WTC11 (cell line): ENCODE data around the gene ILF3. TPM values are rescaled to one million over a fixed set of nuclear protein-coding genes. Genes with fewer than 3 reads are reported as not detected.

ENCODE experiments used
- ATAC-seq: fragments of 200-7000 bp; cut with Tn5 transposase; 2 replicates; pipeline ENCODE4 v1.10.0; 2021; ENCODE audit warnings: mild to moderate bottlenecking, moderate library complexity
- CTCF ChIA-PET: fragments of 300-600 bp; sonication (Branson Sonifier 250); formaldehyde crosslinking; loops from one replicate; lab custom pipeline; 2021; ENCODE audit warnings: antibody characterized with exemption; lab: Charles Lee
- POLR2A ChIA-PET: fragments of 350-600 bp; sonication (Branson Sonifier 250); formaldehyde crosslinking; loops from one replicate; lab custom pipeline; 2021; ENCODE audit warnings: antibody characterized with exemption; lab: Charles Lee
- DNase-seq: peaks from one replicate; pipeline ENCODE4 v3.0.0; 2021; ENCODE audit warnings: low spot score
- H3K27ac Mint-ChIP-seq: 2 replicates; pipeline ENCODE4 v1.8.0; 2021; ENCODE audit warnings: mixed read lengths
- H3K27me3 Mint-ChIP-seq: 2 replicates; pipeline ENCODE4 v1.8.0; 2021; ENCODE audit warnings: low read depth, mild to moderate bottlenecking, moderate library complexity, mixed read lengths
- H3K36me3 Mint-ChIP-seq: 2 replicates; pipeline ENCODE4 v1.8.0; 2021; ENCODE audit warnings: mixed read lengths
- H3K4me1 Mint-ChIP-seq: 2 replicates; pipeline ENCODE4 v1.8.0; 2022; ENCODE audit warnings: mixed read lengths
- H3K4me3 Mint-ChIP-seq: 2 replicates; pipeline ENCODE4 v1.8.0; 2021; ENCODE audit warnings: mild to moderate bottlenecking, moderate library complexity, mixed read lengths
- H3K9me3 Mint-ChIP-seq: 2 replicates; pipeline ENCODE4 v1.8.0; 2021; ENCODE audit warnings: mixed read lengths
- ARID4B ChIP-seq: sonication (generic); formaldehyde crosslinking; IDR thresholded peaks from 2 replicates; pipeline ENCODE4 v1.8.0; 2023; ENCODE audit warnings: missing genetic modification reagents, mild to moderate bottlenecking, borderline replicate concordance
- FOXK1 ChIP-seq: sonication (generic); formaldehyde crosslinking; IDR thresholded peaks from 2 replicates; pipeline ENCODE4 v1.8.0; 2022; ENCODE audit warnings: mild to moderate bottlenecking, moderate library complexity, missing genetic modification reagents
- JAZF1 ChIP-seq: fragments of 250-450 bp; sonication (Bioruptor Pico); IDR thresholded peaks from 2 replicates; pipeline ENCODE4 v1.9.0; 2021; ENCODE audit warnings: moderate library complexity, mild to moderate bottlenecking, inconsistent platforms
- NFE2L1 ChIP-seq: sonication (generic); formaldehyde crosslinking; IDR thresholded peaks from 2 replicates; pipeline ENCODE4 v1.8.1; 2023; ENCODE audit warnings: missing genetic modification reagents
- NR3C1 ChIP-seq: sonication (generic); formaldehyde crosslinking; conservative IDR thresholded peaks from 2 replicates; pipeline ENCODE4 v1.8.1; 2023; ENCODE audit warnings: low read depth, mild to moderate bottlenecking, missing genetic modification reagents
- PRDM15 ChIP-seq: sonication (generic); formaldehyde crosslinking; IDR thresholded peaks from 2 replicates; pipeline ENCODE4 v1.8.0; 2022; ENCODE audit warnings: missing genetic modification reagents
- RELA ChIP-seq: sonication (generic); formaldehyde crosslinking; IDR thresholded peaks from 2 replicates; pipeline ENCODE4 v1.8.1; 2022; ENCODE audit warnings: missing genetic modification reagents, mild to moderate bottlenecking, borderline replicate concordance
- SOX15 ChIP-seq: fragments of 250-450 bp; sonication (Bioruptor Pico); IDR thresholded peaks from 2 replicates; pipeline ENCODE4 v1.9.0; 2021; ENCODE audit warnings: mild to moderate bottlenecking
- TEAD1 ChIP-seq: sonication (generic); formaldehyde crosslinking; IDR thresholded peaks from 2 replicates; pipeline ENCODE4 v1.8.0; 2022; ENCODE audit warnings: mild to moderate bottlenecking, missing genetic modification reagents
- ZNF138 ChIP-seq: sonication (generic); formaldehyde crosslinking; conservative IDR thresholded peaks from 2 replicates; pipeline ENCODE4 v1.8.1; 2022; ENCODE audit warnings: mild to moderate bottlenecking, moderate library complexity, missing genetic modification reagents
- ZNF532 ChIP-seq: fragments of 250-450 bp; sonication (Bioruptor Pico); IDR thresholded peaks from 2 replicates; pipeline ENCODE4 v1.9.0; 2021; ENCODE audit warnings: mild to moderate bottlenecking, borderline replicate concordance
- total RNA-seq: library from RNA; stranded (reverse); gene quantifications from 3 replicates; pipeline ENCODE4 v1.2.3, GENCODE V29; 2021

ILF3 gene
- total RNA-seq, 1 experiment from 2014 or later, result 659 TPM

- TF ChIP-seq ARID4B (peak; percentile 95), TEAD1 (peak; percentile 88), NFE2L1 (peak; percentile 74; the same call in 1 of the 2 replicates), RELA (CRISPR knock-in tag) (no peak), SOX15 (CRISPR knock-in tag) (no peak)
- TF ChIP-seq, all 79 proteins: peak for 35
Observed at GRCh38 chr19:10625003-10625761, 29.0 kb upstream of the ILF3 start, which contains the start of gene SLC44A2 (continued).

- ChIA-PET POLR2A (no interaction called here), CTCF (interaction anchor here (0.9 to 3.6 kb wide), 7 partner anchors 18 to 235 kb away, joined by 4 to 36 read pairs (median 5); no protein-coding TSS in a partner anchor)
- Mint-ChIP-seq H3K4me3 (peak overlapping the region; percentile 86), H3K36me3 (peaks cover 13% of the 10 kb centered on the region), H3K27ac (peak overlapping the region; percentile 95), H3K9me3 (no peaks in the 10 kb centered on the region), H3K4me1 (peaks cover 18% of the 10 kb centered on the region), H3K27me3 (no peaks in the 10 kb centered on the region)
- no peak for TF ChIP-seq ZNF138 (CRISPR knock-in tag)
- no peak for TF ChIP-seq RELA (CRISPR knock-in tag)
- no peak for TF ChIP-seq FOXK1 (CRISPR knock-in tag)
- no peak for TF ChIP-seq ZNF532 (CRISPR knock-in tag)
- TF ChIP-seq JAZF1 (CRISPR knock-in tag), result no peak
- no peak for TF ChIP-seq PRDM15 (CRISPR knock-in tag)
- TF ChIP-seq NR3C1 (CRISPR knock-in tag), result no peak
- ATAC-seq, result peak; percentile 19
- no peak for DNase-seq
Observed at GRCh38 chr19:10625762-10626138, 28.4 kb upstream of the ILF3 start.
